Lower leg skin (tissue), 4 donors: ENCODE measurements around the gene CAMKMT. TPM values are rescaled to one million over a fixed set of nuclear protein-coding genes. Genes with fewer than 3 reads are reported as not detected.
"Not testable (repeated sequence)": the region's sequence is repeated elsewhere in the genome, so short reads cannot be mapped to it uniquely, and the experiment has no call there.

Experiments used
- DNase-seq, 2 donors: peaks; one replicate each; pipeline ENCODE4 v3.0.0-alpha.2; 2019; ENCODE audit warnings: low spot score in 2 of 2
- H3K4me3 ChIP-seq: fragments of 200-600 bp; sonication (generic); 2 replicates; pipeline ENCODE4 v1.5.1; 2017; ENCODE audit warnings: mild to moderate bottlenecking, low read depth; ENCODE audit not compliant: poor library complexity, severe bottlenecking
- CTCF ChIP-seq, 3 donors: fragments of 450-650 bp; IDR thresholded peaks; one replicate each; pipeline ENCODE4 v1.5.1; 2016; ENCODE audit warnings: antibody characterized with exemption in 3 of 3, mild to moderate bottlenecking in 3 of 3, moderate library complexity in 2 of 3
- POLR2A ChIP-seq, 2 donors: fragments of 450-650 bp; IDR thresholded peaks; one replicate each; pipeline ENCODE4 v1.6.1; 2016 to 2017; ENCODE audit warnings: antibody characterized with exemption in 2 of 2, mild to moderate bottlenecking in 1 of 2, moderate library complexity in 1 of 2
- WGBS, 2 donors: methylation state at CpG; one replicate each; pipeline ENCODE4 v1.1.5; 2018; 5-methylcytosine and 5-hydroxymethylcytosine counted together
- intact Hi-C: fragments of 100-400 bp; cut with DNase I; formaldehyde crosslinking; loops from one replicate; pipeline ENCODE4 v1.15.0; 2023; ENCODE audit warnings: low total_unique reads
- total RNA-seq, 4 donors: library from RNA; depleted of rRNA; stranded (reverse); fragments of >200 nt; gene quantifications; one replicate each; pipeline ENCODE4 v1.1.0, GENCODE V29; 2016

CAMKMT gene
- total RNA-seq, 4 donors from 2014 or later = 4.2 to 18.3 (median 9.8) TPM

- intact Hi-C loops = no loop called here
- no peak for DNase-seq
- WGBS, 2 donors = 92 to 94% methylated on average over 3 of the region's 3 CpGs
- TF ChIP-seq POLR2A (IDR thresholded peaks at IDR 0.05) (no peak), CTCF (IDR thresholded peaks at IDR 0.05) (no peak)
- no peak overlapping the region for H3K4me3 ChIP-seq
Measured at GRCh38 chr2:44496130-44496529, 134.4 kb downstream of the CAMKMT start.

GRCh38 chr2:44498551-44498950 lies 136.8 kb downstream of the CAMKMT start:
- no peak overlapping the region for H3K4me3 ChIP-seq
- intact Hi-C loops = no loop called here
- no peak for DNase-seq
- 65 to 67% methylated on average over 2 of the region's 2 CpGs for WGBS, 2 donors
- TF ChIP-seq POLR2A (IDR thresholded peaks at IDR 0.05) (no peak), CTCF (IDR thresholded peaks at IDR 0.05) (no peak)

- H3K4me3 ChIP-seq, intact Hi-C loops, DNase-seq: not testable (repeated sequence)
- 94 to 96% methylated on average over 7 of the region's 7 CpGs for WGBS, 2 donors
Measured at GRCh38 chr2:44505664-44506063, 143.9 kb downstream of the CAMKMT start.

GRCh38 chr2:44510246-44510645 lies 148.5 kb downstream of the CAMKMT start:
- DNase-seq = no peak
- intact Hi-C loops = no loop called here
- TF ChIP-seq POLR2A (IDR thresholded peaks at IDR 0.05) (no peak), CTCF (IDR thresholded peaks at IDR 0.05) (no peak)
- no peak overlapping the region for H3K4me3 ChIP-seq
- WGBS, 2 donors = 95 to 100% methylated on average over 2 of the region's 2 CpGs

GRCh38 chr2:44515416-44515815 lies 153.7 kb downstream of the CAMKMT start:
- WGBS, 2 donors = 23 to 38% methylated on average over 1 of the region's 1 CpG
- TF ChIP-seq POLR2A (IDR thresholded peaks at IDR 0.05) (no peak), CTCF (IDR thresholded peaks at IDR 0.05) (no peak)
- intact Hi-C loops = no loop called here
- no peak overlapping the region for H3K4me3 ChIP-seq
- no peak for DNase-seq

- DNase-seq = no peak
- TF ChIP-seq CTCF (IDR thresholded peaks at IDR 0.05) (no peak), POLR2A (IDR thresholded peaks at IDR 0.05) (no peak)
- intact Hi-C loops = no loop called here
- H3K4me3 ChIP-seq = no peak overlapping the region
- 89 to 100% methylated on average over 1 of the region's 1 CpG for whole genome bisulfite sequencing, 2 donors
Measured at GRCh38 chr2:44519026-44519425, 157.3 kb downstream of the CAMKMT start.
